Endothelial cell of umbilical vein (primary cell): Measurements from ENCODE around the gene VTI1A. TPM values are rescaled to one million over a fixed set of nuclear protein-coding genes. Genes with fewer than 3 reads are reported as not detected.

Experiments
- BruUV-seq: library from RNA; stranded (reverse); fragments of 400-500 nt; replicated peaks from 2 replicates; lab custom pipeline; 2021; lab: Mats Ljungman, UMichigan
- CTCF ChIA-PET: fragments of 300-600, 350-600 bp; sonication (Branson Sonifier 250); formaldehyde crosslinking; loops from one replicate; lab custom pipeline; 2021; ENCODE audit warnings: antibody characterized with exemption, inconsistent platforms; lab: Charles Lee
- POLR2A ChIA-PET: fragments of 300-600, 350-600 bp; sonication (Branson Sonifier 250); formaldehyde crosslinking; loops from one replicate; lab custom pipeline; 2021; ENCODE audit warnings: antibody characterized with exemption, inconsistent platforms; lab: Charles Lee
- DNase-seq: peaks from one replicate; pipeline ENCODE4 v3.0.0-alpha.2; 2011; ENCODE audit warnings: low read depth, low spot score
- FAIRE-seq: peaks from 2 replicates; lab custom pipeline; 2011; peaks lifted over from hg19 to GRCh38; lab: Jason Lieb, UNC
- H2AFZ ChIP-seq: 2 replicates; pipeline ENCODE4 v1.6.0; 2012; ENCODE audit warnings: low read depth, low read length, control low read depth, inconsistent platforms
- H3K27ac ChIP-seq: 2 replicates; pipeline ENCODE4 v1.5.1; 2011; ENCODE audit warnings: low read depth, mild to moderate bottlenecking, control low read depth, low read length, moderate library complexity; ENCODE audit not compliant: insufficient read depth
- H3K27me3 ChIP-seq, 2 experiments: 2 replicates each; pipeline versions ENCODE4 v1.6.0 to v1.6.1; 2011; ENCODE audit warnings: low read length in 2 of 2, mixed read lengths in 1 of 2; ENCODE audit not compliant: control insufficient read depth in 2 of 2, insufficient read depth in 2 of 2
- H3K36me3 ChIP-seq, 2 experiments: 2 replicates in 1 of 2; 3 replicates in 1 of 2; pipeline ENCODE4 v1.5.1; 2011; ENCODE audit warnings: low read length in 2 of 2, mild to moderate bottlenecking in 1 of 2, moderate library complexity in 1 of 2; ENCODE audit not compliant: control insufficient read depth in 2 of 2, insufficient read depth in 2 of 2; ENCODE audit errors: extremely low read depth in 1 of 2
- H3K4me1 ChIP-seq: 3 replicates; pipeline ENCODE4 v1.5.1; 2011; ENCODE audit warnings: mild to moderate bottlenecking, low read length; ENCODE audit not compliant: control insufficient read depth, insufficient read depth; ENCODE audit errors: extremely low read depth
- H3K4me2 ChIP-seq: 2 replicates; pipeline ENCODE4 v1.6.1; 2011; ENCODE audit warnings: low read length, control low read depth, mixed read lengths; ENCODE audit not compliant: insufficient read depth
- H3K4me3 ChIP-seq, 3 experiments: fragments of 200-600 bp in 1 of 3; sonication (generic), shearing (Covaris generic) in 1 of 3; replicated peaks in 1 of 3; 2 replicates each; pipeline ENCODE4 v1.5.1; 2011 to 2016; ENCODE audit warnings: control low read depth in 3 of 3, low read length in 3 of 3, mild to moderate bottlenecking in 2 of 3, inconsistent platforms in 1 of 3, low read depth in 1 of 3, moderate library complexity in 1 of 3; ENCODE audit not compliant: insufficient read depth in 1 of 3
- H3K79me2 ChIP-seq: 2 replicates; pipeline ENCODE4 v1.6.0; 2012; ENCODE audit warnings: low read length, inconsistent platforms; ENCODE audit not compliant: control insufficient read depth, insufficient read depth
- H3K9ac ChIP-seq: replicated peaks from 2 replicates; pipeline ENCODE3; 2011; ENCODE audit warnings: low read length, control low read depth; ENCODE audit not compliant: insufficient read depth; ENCODE audit errors: extremely low read depth
- H3K9me1 ChIP-seq: replicated peaks from 3 replicates; pipeline ENCODE4 v1.6.0; 2011; ENCODE audit warnings: mild to moderate bottlenecking, low read length; ENCODE audit not compliant: control insufficient read depth, insufficient read depth; ENCODE audit errors: extremely low read depth
- H3K9me3 ChIP-seq: replicated peaks from 2 replicates; pipeline ENCODE4 v1.5.1; 2012; ENCODE audit warnings: low read length, inconsistent platforms; ENCODE audit not compliant: control insufficient read depth, insufficient read depth
- H4K20me1 ChIP-seq: replicated peaks from 2 replicates; pipeline ENCODE3; 2011; ENCODE audit warnings: mild to moderate bottlenecking, low read length; ENCODE audit not compliant: control insufficient read depth, insufficient read depth; ENCODE audit errors: extremely low read depth
- MAX ChIP-seq: IDR thresholded peaks from 2 replicates; pipeline ENCODE4 v1.6.1; 2011; ENCODE audit not compliant: insufficient read depth, insufficient read length
- POLR2A ChIP-seq: IDR thresholded peaks from 2 replicates; pipeline ENCODE4 v1.6.1; 2012; ENCODE audit warnings: low read depth, mild to moderate bottlenecking, control low read depth, low read length
- POLR2AphosphoS5 ChIP-seq: IDR thresholded peaks from 2 replicates; pipeline ENCODE4 v1.6.1; 2012; ENCODE audit warnings: low read depth, mild to moderate bottlenecking, control low read depth, low read length, moderate library complexity; ENCODE audit not compliant: insufficient read depth
- dilution Hi-C: fragments of 300-500 bp; cut with MboI; formaldehyde crosslinking; loops from one replicate; pipeline ENCODE4 v1.15.0; 2019; ENCODE audit warnings: low sequenced_read_pairs; ENCODE audit not compliant: extremely low pct_ligation_motif_present
- intact Hi-C: fragments of 100-400 bp; cut with micrococcal nuclease; formaldehyde crosslinking; loops from one replicate; pipeline ENCODE4 v1.10.0; 2022
- polyA plus RNA-seq, 4 experiments: library from polyadenylated mRNA; depleted of rRNA in 3 of 4; stranded (reverse) in 3 of 4; unstranded in 1 of 4; fragments of >200 nt; gene quantifications; 2 replicates each; pipeline versions ENCODE4 v1.2.1 to v1.2.3, GENCODE V29; 2011 to 2012; ENCODE audit warnings: missing spikeins in 1 of 4
- total RNA-seq: library from RNA; stranded (reverse); gene quantifications from 2 replicates; pipeline ENCODE4 v1.2.3, GENCODE V29; 2021
- TF ChIP-seq, protein P1 (sequence below), 2 donors: IDR thresholded peaks; 1 replicate in 1 of 2; 2 replicates in 1 of 2; pipeline ENCODE4 v1.5.1; 2011; ENCODE audit warnings: low read length in 2 of 2, mild to moderate bottlenecking in 2 of 2, moderate library complexity in 2 of 2, control low read depth in 1 of 2, inconsistent platforms in 1 of 2, low read depth in 1 of 2; ENCODE audit not compliant: insufficient read depth in 1 of 2; ENCODE audit errors: extremely low read depth in 1 of 2

Gene VTI1A
- total and polyA plus RNA-seq, 2 donors (not counting 3 experiments of a cell fraction or from before 2014, with no cell fraction given) = 10.8 to 35.6 TPM

GRCh38 chr10:112721080-112721698, 274.2 kb downstream of the VTI1A start:
- Histone ChIP-seq H3K27me3 (no peaks in the 10 kb centered on the region), H3K27ac (no peak overlapping the region), H3K79me2 (no peaks in the 10 kb centered on the region), H3K9me1 (no peaks in the 10 kb centered on the region), H3K4me1 (no peaks in the 10 kb centered on the region), H4K20me1 (no peaks in the 10 kb centered on the region), H3K4me2 (no peak overlapping the region), H3K9ac (no peak overlapping the region), H3K9me3 (no peaks in the 10 kb centered on the region), H3K36me3 (no peaks in the 10 kb centered on the region), H3K4me3 (no peak overlapping the region), H2AFZ (no peak overlapping the region)
- intact Hi-C loops = loop anchor here (1.0 to 2.0 kb wide), 3 partner anchors 230 to 664 kb away; partner anchors contain the start of gene TCF7L2
- no TSS peak for BruUV-seq
- ChIA-PET POLR2A (no interaction called here), CTCF (interaction anchor here (0.5 to 5.1 kb wide), 19 partner anchors 9 to 841 kb away, joined by 3 to 25 read pairs (median 4); no protein-coding TSS in a partner anchor)
- FAIRE-seq (peak; percentile 95), DNase-seq (peak; percentile 54)
- TF ChIP-seq, protein P1, sequence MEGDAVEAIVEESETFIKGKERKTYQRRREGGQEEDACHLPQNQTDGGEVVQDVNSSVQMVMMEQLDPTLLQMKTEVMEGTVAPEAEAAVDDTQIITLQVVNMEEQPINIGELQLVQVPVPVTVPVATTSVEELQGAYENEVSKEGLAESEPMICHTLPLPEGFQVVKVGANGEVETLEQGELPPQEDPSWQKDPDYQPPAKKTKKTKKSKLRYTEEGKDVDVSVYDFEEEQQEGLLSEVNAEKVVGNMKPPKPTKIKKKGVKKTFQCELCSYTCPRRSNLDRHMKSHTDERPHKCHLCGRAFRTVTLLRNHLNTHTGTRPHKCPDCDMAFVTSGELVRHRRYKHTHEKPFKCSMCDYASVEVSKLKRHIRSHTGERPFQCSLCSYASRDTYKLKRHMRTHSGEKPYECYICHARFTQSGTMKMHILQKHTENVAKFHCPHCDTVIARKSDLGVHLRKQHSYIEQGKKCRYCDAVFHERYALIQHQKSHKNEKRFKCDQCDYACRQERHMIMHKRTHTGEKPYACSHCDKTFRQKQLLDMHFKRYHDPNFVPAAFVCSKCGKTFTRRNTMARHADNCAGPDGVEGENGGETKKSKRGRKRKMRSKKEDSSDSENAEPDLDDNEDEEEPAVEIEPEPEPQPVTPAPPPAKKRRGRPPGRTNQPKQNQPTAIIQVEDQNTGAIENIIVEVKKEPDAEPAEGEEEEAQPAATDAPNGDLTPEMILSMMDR (IDR thresholded peaks at IDR 0.05; ENCODE audit: extremely low read depth in 1 of 2, insufficient read depth in 1 of 2, low read depth in 1 of 2, low read length in 2 of 2) = peak; percentile 56 to 57
- TF ChIP-seq MAX = no peak
- dilution Hi-C loops = no loop called here

DNA sequence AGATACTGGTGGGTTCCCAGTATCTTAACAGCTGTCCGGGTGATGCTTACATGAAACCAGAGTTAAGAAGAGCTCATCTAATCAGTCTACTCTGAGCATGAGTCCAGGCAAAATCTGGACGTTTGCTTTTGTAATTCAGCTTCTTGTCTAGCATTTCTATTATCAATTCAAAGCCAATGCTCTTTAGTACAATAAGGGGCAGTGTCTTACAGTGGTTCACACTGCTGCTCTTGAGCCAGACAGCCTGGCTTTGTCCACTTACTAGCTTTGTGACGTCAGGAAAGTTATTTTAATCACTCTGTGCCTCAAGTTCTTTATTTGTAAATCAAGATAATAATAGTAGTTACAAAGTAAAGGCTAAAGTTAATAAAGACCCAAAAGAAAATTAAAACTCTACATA, 275.7 kb downstream of the VTI1A start:
- intact Hi-C loops (no loop called here), dilution Hi-C loops (no loop called here)
- Histone ChIP-seq H3K27me3 (no peaks in the 10 kb centered on the region), H3K36me3 (no peaks in the 10 kb centered on the region), H3K4me1 (no peaks in the 10 kb centered on the region), H3K4me2 (no peak overlapping the region), H3K4me3 (no peak overlapping the region), H4K20me1 (no peaks in the 10 kb centered on the region), H3K79me2 (no peaks in the 10 kb centered on the region), H3K9me1 (no peaks in the 10 kb centered on the region), H2AFZ (no peak overlapping the region), H3K9ac (no peak overlapping the region), H3K27ac (no peak overlapping the region), H3K9me3 (no peaks in the 10 kb centered on the region)
- TF ChIP-seq POLR2A (no peak), POLR2AphosphoS5 (no peak)
- DNase-seq = no peak
- CTCF ChIA-PET = interaction anchor here (1.0 to 5.1 kb wide), 5 partner anchors 9 to 663 kb away, joined by 3 to 25 read pairs (median 7); no protein-coding TSS in a partner anchor
- no TSS peak for BruUV-seq
- POLR2A ChIA-PET = no interaction called here
- FAIRE-seq = no peak
